GM21526 (cell line): ENCODE results near the gene DLX6.
"Not testable (repeated sequence)": the region's sequence is repeated elsewhere in the genome, so short reads cannot be mapped to it uniquely, and the experiment has no call there.

Experiments used
- ATAC-seq: cut with Tn5 transposase; IDR thresholded peaks from one replicate; pipeline ENCODE4 v1.9.1; 2021; ENCODE audit warnings: moderate library complexity; ENCODE audit not compliant: unreplicated experiment, low FRiP score

DLX6 gene

DNA sequence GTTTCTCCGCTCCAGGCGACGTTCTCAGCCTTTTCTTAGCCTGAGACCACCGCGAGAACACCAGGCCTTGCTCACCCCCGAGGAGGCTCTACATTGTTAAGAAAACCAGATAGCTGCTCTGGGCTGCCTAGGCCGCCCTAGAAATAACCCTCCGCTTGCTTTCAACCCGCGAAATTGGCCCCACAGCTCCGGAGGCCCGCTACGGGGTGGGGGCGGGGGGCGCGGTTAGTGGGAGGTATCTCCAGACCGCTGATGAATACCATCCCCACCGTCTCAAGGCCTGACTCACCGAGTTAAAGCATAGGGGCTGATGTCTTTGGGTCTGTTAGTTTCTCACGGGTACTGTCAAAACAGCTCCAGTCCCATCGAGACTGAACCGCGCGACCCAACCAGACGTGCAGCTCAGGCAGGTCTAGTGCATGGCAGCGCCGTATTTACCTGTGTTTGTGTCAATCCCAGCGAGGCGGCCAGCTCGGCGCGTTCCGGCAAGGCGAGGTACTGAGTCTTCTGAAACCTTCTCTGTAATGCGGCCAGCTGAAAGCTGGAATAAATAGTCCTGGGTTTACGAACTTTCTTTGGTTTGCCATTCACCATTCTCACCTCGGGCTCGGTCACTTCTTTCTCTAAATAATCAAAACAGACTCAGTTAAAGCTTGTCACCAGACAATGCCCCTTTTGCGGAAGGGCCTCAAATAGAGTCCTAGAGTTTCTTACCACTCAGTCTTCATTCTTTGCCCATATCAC is 16.6 kb downstream of the DLX6 start:
- ATAC-seq: no peak

DNA sequence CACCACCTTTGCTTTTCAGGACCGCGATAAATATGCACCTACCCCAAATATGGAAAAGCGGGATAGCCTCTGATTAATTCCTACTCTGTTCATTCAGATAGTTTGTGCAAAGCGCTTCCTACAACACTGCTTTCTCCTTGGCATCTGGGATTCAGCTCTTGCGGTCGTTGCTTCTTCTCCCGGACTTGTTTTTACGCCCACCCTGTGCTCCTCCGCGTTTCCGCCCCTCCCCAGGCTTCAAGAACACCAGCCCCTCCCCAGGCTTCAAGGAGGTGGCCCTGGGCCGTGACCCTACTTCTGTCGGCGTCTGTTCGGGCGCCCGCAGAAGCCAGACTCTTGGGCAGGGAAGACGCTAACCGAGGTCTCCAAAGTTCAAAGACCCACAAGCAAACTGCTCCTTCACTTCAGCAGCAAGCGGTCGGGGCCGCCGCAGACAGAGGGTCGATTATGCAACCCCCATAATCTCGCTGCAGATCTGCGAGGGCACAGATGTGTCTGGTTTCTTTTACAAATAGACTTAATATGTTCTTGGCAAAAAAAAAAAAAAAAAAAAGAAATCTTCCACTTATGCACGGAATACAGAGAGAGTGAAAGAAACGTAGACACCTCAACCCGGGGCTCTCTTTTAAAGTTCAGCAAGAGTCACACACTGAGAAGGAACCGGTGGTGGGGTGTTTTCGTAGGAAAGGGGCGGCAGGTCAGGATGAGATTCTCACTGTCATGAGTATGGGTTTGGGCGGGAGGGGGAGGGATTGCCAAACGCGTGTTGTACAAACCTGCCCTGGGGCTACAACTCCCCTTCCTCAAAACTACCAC is 17.3 kb downstream of the DLX6 start:
- ATAC-seq: no peak

DNA sequence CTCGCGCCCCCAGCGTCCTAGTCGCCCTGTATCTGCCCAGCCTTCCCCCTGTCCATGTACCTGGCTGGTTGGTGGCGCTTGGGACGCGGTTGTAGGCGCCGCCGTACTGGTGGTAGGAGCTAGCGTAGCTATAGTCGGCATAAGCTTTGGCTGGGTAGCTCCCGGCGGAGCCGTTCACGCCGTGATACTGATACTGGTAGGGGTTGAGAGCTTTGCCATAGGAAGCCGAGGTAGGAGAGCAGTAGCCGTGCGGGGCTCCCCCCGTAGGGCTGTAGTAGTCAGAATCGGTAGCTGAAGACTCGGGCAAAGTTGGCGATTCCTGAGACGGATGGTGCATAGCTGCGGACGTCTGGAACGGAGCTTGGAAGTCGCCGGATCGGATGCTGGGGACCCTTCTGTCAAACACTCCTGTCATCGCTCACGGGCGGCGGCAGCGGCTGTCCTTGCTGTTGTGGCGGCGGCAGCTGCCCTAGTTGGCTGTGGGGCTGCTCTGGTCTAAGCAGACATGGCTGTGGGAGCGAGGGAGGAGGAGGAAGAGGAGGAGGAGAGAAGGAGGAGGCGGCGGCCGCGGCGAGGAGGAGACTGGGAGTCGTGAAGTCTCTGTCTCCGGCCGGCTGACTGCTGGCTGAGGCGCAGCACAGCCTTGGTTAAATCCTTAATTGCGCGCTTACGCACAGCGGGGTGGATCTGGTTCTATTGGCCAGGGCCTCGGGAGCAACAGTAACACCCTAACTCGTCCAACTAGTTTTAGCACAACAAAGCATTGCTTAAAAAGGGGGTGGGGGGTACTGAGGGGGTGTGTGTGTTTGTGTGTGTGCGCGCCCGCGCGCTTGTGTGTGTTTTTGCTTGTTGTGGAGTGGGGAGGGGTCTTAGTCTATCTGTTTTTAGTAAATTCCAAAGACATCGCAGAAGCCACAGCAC is 19.1 kb downstream of the DLX6 start, which contains the start of gene DLX5:
TSS of gene DLX5 (minus strand) at position 623 of the 921 bp plus-strand sequence. CDS start at position 415, 208 bp downstream.
- ATAC-seq: no peak

DNA sequence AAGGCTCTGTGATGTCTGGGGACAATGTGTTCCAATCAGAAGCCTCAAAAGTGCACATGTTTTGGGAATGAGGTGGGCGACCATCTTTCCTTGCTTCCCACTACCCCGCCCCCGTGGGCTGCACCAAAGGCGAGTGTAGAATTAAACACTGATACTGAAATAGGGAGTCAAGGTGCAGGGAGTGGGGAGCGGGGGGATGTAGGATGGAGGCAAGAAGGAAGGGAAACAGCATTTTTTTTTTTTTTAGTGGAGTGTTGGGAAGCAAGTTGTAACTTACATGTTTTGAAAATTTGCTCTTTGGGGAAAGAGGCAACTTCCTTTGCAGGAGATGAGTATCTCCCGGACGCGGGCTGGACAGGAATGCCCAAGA is 19.8 kb downstream of the DLX6 start:
- no peak for ATAC-seq

DNA sequence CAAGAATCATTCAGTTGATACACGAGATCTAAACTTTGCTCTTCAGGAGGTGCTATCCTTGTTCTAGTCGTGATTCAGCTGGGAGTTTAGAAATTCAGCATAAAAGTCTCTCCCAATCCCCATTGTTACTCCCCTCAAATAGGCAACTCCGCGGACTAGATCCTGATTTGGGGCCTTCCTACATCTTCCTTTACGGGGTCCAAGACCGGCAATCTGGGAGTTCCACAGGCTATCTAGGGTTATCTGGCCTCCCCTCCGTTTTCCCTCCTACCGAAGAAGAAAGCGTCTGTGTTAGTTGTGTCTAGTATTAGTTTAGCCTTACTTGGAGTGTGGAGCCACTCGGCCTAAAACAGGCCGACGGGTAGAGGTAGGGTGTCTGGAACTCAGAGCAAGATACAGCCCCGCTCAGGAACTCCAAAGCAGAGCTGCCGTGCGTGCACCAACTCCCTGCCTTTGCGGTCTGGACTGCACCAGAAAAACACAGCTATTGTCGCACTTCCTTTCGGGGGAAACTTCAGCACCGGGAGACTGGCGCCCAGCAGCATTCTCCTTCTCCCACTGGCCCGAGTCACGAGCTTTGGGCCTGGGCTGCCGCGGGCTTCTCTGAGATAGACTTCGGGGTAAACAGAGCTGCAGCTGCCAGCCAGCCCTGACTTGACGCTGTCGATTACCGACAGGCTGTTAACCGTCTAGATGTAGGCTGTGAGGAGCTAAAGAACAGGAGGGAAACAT is 20.8 kb downstream of the DLX6 start:
- ATAC-seq: no peak

DNA sequence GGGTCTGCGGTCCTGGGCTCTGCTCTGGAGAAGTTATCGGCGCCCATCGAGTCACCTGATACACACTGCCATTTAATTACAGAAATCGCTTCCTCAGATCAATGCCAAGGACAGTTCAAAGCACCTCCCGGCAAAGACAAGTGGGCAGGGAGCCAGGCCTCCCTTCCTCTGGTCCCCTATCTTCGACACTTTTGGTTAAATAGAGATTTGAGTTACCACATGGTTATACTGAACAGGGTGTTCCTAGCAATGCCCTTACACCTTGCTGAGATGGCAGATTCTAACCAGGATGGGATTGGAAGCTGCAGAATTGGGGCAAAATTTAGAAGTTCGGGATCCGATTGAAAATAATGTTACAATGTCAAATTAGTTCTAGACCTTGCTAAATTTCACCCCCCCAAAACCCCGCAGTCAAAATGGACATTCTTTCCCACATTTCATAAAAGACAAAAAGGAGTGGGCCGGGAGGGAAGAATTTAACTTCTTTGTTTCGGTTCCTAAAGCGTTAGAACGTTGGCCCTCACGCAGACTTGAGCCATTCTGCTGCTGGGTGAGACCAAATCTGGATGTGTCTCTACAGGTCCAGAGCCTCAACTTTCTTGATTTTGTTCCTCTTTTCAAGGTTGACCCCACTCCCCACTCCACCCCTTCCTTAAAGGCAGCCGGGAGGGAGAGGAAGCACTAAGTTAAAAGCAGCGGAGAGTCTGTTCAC is 21.5 kb downstream of the DLX6 start:
- ATAC-seq: peak; percentile 3

DNA sequence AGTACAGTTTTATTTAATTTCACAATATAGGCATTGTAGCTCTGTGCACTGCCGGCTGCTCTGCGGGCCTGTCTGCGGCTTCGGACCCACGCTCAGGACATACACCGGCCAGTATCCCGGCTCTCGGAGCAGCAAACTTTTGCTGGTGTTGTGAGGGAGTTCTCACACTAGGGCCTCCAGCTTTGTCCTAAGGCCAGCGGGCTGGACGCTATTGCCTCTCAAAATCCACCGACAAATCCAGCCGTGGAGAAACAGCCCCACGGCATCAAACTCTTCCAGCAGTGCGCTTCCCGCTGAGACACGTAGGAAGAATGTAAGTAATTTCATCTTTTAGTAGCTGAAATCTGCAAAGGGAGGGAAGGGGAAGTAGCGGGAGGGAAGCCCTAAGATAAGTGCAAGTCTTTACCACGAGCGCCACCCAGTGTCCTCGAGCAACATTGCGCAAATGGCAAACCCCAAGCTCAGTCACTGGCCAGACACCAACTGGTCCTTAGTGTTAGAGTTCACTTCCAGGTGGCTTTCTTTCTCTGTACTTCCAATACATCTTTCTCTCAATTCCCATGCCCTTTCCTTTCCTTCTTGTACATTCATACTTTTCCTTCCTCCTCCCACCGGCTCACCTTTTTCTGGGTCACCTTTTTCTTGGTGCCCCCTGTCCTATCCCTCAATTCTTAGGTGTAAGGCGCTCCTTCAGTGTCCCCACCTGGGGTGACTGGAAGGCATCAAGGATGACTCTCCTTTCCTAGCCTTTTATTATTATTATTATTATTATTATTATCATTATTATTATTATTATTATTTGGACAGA is 22.3 kb downstream of the DLX6 start:
- ATAC-seq: peak; percentile 83

GRCh38 chr7:97034213-97034852 is 29.0 kb downstream of the DLX6 start:
- ATAC-seq: not testable (repeated sequence)

- ATAC-seq: no peak
These were observed 34.2 kb downstream of the DLX6 start for GRCh38 chr7:97039374-97040065.

GRCh38 chr7:97043281-97043680 is 37.9 kb downstream of the DLX6 start:
- no peak for ATAC-seq
